Central memory CD4-positive, alpha-beta T cell (primary cell): Measurements from ENCODE around the gene SLC44A1.

Experiments
- DNase-seq: peaks from one replicate; pipeline ENCODE4 v3.0.0; 2022
- total RNA-seq, 3 experiments: gene quantifications; one replicate each; lab custom pipeline; 2026; lab: John Stamatoyannopoulos, UW

The SLC44A1 gene
- 21.0 to 53.9 (median 21.4) reads per million in 3 experiments for total RNA-seq

DNA sequence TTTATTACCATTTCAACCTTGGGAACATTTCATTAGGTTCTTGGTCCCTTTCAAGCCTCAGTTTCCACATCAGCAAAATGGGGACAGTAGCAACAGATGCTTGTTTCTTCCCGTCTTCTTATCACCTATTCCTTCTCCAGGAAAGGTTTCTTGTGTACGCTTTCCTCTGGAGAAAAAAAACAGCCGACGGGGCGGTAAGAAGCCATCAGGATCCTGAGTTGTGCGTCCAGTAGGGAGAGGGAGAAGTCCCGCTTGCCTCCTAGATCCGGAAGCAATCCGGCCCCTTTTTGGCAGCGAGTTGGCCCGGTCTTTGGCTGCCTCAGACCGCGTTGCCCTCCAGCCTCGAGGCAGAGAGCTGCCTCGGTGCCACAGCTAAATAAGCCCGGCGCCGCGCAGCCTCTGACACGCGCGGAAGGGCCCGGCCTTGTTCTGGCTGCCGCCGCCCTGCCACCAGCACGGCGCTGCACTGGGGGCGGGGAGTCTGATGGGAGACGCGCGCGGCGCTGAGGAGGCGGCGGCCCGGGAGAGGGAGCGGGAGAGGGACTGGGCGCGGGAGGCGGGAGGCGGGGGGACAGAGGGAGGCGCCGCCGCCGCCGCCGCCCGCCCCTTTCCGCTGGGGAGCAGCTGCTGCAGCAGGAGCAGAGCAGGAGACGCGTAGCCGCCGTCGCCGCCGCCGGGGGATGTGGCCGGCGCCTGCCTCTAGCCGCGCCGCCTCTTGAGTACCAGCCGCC lies at the start of gene SLC44A1:
TSS of gene SLC44A1 (plus strand) at position 649 of the 731 bp plus-strand sequence. CDS start 218 bp downstream, outside the sequence.
- peak; percentile 92 for DNase-seq

DNA sequence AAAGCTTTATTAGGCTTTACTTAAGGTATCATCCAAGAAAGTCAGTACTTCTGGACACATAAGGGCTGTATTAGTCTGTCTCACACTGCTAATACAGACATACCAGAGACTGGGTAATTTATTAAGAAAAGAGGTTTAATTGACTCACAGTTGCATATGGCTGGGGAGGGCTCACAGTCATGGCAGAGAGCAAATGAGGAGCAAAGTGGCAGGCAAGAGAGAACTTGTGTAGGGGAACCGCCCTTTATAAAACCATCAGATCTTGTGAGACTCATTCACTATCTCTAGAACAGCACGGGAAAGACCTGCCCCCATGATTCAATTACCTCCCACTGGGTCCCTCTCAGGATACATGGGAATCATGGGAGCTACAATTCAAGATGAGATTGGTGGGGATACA lies 49.2 kb upstream of the SLC44A1 start:
- DNase-seq, result no peak

DNA sequence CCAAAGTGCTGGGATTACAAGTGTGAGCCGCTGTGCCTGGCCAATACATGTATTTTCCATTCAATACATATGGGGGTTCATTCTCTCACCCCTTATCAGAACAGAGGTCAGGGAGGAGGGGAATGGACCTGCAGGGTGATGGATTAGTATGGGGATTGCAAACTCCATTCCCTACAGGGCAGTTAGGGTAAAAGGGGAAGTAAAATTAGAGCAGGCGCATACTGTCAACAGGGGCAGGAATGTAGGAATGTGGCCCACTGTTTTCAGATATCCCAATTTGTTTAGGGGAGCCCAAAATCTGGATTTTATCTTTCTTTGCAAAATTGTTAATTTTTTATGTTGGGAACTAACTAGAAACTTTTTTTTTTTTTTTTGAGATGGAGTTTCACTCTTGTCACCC lies 46.4 kb upstream of the SLC44A1 start:
- no peak for DNase-seq

DNA sequence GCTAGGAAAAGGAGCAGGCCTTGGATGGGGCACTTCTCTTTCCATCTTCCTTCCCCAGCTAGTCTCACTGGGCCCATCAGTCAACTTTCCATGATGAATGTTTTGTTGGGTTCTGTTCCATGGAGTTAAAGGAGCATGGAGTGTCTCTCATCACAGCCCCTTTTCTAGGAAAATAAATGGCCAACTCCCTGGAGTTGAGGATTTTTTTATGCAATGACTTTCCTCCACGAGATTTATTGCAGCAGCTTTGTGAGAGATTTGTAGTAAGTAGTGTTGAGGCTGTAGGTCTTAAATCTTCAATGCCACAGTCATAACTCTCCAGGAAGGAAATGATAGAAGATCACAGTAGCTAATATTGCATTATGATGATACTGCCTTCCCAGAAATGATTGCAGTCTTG lies 45.6 kb upstream of the SLC44A1 start:
- no peak for DNase-seq

DNA sequence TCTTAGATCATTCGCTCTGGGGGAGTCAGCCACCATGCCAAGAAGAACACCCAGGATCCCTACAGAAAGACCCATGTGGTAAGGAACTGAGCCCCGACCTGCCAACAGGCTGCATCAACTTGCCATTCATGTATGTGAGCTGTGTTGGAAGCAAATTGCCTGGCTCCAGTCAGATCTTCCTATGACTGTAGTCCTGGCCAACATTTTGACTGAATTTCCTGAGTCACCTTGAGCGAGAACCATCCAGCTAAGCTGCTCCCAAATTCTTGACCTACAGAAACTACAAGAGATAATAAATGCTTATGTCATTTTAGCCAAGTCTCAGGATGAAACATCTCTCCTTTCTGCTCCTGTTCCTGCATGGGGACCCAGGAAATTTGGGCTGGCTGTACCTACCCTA lies 40.0 kb upstream of the SLC44A1 start:
- DNase-seq, result no peak

DNA sequence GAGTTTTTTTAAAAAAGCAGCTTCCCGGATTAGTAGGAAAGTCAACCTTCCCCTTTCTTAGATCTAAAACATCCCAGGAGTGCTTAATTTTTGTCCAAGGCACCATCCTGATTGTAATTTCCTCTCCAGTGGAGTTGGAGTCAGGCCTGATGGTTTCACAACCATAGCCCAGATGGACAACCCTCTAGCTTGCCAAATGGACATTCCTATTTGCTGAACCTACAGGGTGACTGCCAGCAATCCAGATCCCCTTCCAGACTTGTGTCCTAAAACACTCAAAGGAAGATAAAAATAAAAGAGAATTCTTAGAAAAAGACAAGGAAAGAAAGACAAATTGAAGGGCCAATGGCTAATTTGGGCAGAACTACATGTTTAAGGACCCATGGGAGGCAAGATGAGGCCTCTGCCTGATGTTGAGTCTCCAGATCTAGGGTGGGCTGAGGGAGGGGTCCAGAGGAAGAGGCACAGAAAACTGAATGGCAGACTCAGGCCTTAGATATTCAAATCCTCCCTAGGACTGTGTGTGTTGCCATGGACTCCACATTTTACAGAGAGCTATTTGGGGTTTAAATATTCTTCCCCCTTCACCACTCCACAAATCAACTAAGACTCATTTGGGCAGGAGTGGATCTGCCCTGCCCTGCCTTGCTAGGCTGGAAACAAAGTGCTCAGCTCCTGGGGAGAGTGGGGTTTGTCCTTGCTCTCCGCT lies 38.5 kb upstream of the SLC44A1 start:
- no peak for DNase-seq

DNA sequence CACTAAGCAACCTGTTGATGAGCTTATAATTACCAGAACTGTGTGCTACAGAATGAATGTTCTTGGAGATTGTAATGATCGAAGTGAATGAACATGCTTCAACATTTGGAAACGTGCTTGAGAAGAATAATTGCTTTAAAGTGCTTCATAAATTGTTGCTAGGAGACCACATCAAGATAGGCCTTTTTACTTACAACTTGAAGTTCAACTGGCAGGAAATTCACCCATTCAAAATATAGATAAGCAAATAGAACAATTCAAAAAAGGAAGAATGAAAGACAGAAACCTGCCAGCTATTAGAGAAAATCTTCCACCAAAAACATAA lies 38.0 kb upstream of the SLC44A1 start:
- DNase-seq, result no peak

DNA sequence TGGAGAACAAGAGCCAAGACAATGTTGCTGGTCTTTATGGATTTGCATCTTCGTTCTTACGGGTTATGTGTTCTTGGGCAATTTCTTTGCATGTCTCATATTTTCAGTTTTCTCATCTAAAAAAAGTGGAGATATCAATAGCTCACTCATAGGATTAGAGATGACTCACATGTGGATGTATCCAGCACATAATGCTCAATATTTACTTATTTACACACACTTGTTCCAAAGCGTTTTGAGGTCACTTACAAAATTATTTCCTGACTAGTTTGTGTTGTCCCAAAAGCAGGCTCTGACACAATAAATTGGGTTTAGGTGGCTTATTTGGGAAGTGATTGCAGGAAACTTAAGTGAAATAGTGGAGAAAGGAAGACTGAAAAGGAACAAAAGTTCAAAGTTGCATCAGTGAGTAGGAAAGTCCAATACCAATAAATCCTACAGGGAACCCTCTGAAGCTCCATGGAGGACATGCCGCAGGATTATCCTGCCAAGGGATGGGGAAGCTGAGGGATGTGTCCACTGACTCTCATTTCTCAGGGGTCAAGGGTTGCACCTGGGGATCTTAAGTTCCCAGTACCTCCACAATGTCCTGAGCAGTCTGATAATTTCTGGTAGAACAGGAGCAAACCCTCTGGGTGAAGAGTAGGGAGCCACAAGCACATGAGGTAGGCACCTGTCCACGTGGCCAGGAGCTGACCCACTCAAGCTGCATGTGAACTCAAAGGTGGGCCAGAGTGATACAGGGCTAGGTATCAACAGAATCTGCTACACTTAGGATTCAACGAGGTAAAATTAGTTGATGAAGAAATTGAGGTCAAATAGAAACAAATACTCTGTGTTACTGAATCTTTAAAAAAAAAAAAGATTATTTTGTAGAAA lies 37.4 kb upstream of the SLC44A1 start:
- DNase-seq, result no peak

DNA sequence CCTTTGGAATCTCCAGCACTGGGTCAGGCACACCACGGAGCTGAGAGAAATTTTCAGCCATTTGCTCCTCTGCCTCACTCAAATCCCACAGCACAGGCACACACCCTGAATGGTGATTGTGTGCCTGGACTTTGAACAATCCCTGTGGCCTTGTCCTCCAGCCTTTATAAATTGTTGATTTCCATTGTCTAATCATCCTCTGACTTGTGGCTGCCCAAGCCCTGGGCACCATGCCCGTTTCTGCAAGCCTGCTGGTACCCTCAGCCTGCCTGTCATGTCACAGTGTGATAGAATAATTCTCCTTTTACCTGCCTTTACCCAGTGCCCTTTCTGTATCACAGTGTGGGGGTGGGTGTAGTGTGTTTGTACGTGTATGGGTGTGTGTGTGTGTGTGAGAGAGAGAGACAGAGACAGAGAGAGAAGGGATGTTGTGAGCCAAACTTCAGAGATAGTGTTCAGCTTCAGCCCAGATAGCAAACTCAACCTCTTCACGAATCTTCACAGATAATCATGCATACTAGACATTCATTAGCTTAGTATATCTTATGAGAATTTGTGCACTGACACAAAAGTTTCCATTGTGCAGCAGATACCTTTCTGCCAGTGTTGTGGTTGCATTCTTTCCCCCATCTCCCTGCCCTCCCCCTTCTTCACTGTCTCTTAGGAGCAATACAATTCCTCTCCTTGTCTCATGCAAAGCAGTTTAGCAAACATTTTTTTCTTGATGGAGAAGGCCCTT lies 27.8 kb upstream of the SLC44A1 start:
- no peak for DNase-seq

DNA sequence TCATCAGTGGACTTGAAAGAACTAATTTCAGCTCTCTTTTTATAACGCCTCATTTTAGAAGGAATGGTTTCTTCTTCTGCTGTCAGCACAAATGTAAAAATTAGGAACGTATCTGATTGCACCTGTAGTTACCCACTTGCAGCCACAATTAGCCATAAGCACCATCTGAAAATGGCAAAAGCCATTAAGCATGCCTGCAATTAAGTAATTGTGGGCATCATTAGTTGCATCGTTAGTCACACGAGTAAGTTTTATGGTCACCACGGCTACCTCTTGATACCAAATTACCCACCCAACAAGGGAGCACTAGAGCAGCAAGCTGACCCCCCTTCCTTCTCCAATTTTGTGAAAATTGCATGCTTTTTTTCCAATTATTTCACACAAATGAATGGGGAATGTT lies 25.8 kb upstream of the SLC44A1 start:
- no peak for DNase-seq

DNA sequence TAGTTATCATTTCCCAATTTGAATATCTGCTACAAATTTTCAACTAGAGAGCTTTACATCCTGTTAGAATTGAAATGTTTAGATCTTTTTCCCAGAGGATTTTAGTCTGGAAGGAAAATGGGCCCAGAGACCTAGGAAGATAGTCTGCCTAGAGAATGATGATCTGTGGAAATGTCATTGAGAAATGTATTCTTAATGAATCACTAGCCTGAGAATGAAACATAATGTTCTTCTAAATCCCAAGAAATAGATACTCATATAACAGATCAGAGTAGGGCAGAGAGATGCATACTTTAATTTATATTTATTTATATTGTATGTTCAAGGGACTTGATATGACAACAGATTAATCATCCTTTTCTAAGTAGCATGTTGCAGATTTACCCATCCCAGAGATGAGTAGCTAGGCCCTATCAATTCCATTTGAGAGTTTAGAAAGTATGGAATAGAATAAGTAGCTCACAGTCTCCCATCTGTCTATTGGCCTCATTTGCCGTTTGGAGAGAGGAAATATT lies 25.1 kb upstream of the SLC44A1 start:
- no peak for DNase-seq

DNA sequence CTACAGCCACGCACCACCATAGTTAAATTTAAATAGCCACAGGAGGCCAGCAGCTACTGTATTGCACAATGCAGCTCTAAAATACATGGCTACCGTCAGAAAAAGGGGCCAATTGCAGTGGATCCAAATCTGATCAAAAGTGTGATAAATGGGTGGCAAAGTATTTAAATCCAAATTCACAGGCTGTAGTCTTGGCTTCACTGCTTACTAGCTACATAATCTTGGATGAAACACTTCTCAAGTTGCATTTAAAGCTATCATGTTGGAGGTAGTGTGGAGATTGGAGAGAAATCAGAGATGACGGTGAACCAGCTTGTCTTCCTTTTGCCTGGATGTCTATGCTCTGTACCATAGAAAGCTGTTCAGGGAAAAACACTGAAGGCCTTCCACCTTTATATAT lies 24.0 kb upstream of the SLC44A1 start:
- DNase-seq, result no peak

DNA sequence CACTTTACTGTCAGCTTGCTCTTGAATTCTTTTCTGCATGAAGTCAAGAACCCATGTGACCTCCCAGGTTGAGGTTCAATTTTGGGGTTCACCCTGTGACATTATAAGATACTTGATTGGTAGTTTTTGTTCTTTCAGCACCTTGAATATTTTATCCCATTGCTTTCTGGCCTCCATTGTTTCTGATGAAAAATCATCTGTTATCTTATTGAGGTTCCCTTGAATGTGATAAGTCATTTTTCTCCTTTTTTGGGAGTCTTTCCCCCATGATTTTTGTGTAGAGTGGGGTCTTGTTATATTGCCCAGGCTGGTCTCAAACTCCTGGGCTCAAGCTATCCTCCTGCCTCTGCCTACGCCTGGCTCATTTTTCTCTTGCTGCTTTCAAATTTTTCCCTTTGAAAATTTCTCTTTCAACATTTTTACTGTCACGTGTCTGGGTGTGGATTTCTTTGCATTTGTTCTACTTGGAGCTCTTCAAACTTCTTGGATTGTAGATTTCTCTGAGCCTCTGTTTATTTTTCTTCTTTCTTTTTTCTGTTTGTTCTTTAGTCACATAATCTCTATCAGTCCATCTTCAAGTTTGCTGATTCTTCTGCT lies 20.8 kb upstream of the SLC44A1 start:
- no peak for DNase-seq

DNA sequence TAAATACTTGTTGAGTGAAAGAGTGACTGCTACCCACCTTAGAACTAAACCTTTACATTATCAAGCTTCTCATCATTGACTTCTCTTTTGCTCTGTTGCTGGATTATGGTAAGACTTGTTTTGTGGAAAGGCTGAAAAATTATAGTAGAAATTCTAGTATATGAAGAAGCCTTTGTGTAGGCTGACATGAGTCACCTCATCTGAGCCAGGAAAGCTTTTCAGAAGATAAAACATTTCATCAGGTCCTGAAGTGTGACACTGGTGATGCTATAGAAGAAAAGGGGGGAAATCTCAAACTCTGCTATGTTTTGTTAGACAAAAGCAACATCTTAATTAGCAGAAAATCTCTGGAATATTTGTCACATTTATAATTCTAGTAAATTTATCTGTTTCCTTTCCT lies 18.4 kb upstream of the SLC44A1 start:
- DNase-seq, result no peak

DNA sequence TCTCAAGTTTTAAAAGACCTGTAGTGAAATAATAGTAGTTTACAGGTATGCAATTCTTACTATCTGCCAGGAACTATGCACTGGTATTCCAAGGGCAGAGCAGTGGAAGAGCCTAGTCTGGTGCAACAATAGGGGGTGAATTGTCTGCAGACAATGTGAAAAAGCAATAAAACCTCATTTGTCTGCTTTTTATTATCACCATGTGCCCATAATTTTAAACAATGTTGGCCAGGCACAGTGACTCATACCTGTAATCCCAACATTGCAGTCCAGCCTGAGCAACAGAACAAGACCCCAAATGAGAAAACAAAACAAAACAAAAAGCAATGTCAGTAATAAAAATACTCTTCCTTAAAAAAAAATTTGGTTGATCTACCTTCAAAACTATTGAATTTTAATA lies 12.2 kb upstream of the SLC44A1 start:
- DNase-seq, result no peak

DNA sequence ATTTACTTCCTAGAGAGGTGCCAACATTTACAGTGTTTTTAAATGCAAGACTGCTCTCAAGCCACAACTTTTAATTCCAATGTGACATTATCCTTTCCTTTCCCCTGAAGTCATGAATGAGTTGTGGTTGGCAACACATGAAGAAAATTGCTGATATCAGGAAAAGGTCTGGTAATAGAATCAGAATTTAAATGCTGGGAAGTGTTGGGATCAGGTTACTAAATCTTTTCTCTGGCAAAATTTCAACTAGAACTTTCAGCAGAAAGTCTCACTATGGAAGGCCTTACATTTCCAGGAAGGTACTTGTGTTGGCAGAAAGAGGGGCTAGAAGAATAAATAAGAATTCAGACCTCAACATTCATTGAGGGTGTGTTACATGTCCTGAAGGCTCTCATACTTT lies 10.6 kb upstream of the SLC44A1 start:
- no peak for DNase-seq

DNA sequence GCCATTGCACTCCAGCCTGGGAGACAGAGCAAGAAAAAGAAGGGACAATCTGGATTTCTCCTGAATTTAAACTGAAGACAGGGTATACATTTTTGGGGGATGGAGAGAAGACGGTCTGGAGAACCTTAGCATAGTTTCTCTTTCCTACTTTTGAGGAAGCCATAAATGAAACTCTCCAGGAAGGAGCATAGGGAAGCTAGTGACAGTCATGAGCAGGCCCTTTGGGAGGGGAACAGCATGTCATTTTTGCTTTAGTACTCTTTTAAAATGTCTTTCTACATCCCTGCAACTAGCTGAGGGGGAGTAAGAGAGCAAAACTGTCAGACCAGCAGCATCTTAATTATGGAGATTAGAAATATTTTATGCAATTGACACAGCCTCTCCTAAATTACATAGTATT lies 8.2 kb upstream of the SLC44A1 start:
- no peak for DNase-seq

DNA sequence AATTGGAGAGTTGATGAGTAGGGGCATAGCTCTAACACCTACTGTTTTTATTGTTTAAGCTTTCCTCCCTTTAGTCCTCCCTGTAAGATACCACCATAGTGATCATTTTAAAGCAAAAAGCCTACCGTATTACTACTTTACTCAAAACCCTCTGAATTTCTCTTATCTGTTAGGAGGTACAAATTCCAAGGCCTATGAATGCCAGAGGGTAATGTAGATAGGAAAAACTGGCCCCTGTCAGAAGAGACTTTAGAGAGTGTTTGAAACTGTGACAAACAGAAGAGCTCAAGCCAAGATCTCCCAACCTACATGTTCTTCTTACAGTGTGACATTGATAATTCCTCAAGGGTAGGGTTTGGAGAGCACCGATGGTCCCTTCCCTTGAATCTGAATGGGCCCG lies 7.2 kb upstream of the SLC44A1 start:
- DNase-seq, result no peak

DNA sequence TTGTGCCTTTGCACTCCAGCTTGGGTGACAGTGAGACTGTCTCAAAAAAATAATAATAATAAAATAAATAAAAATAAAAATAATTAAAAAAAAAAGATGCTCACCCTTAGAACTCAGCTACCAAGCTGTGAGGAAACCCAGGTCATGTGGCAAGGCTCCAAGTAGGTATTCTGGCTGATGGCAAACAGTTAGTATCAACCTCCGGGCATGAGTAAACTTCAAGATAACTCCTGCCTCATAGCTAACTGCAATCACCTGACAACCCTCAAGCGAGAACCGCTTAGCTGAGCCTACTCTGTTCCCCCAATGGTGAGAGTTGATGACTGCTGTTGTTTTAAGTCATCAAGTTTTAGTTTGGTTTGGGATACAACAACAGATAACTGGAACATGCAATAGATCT lies 6.1 kb upstream of the SLC44A1 start:
- DNase-seq, result no peak

DNA sequence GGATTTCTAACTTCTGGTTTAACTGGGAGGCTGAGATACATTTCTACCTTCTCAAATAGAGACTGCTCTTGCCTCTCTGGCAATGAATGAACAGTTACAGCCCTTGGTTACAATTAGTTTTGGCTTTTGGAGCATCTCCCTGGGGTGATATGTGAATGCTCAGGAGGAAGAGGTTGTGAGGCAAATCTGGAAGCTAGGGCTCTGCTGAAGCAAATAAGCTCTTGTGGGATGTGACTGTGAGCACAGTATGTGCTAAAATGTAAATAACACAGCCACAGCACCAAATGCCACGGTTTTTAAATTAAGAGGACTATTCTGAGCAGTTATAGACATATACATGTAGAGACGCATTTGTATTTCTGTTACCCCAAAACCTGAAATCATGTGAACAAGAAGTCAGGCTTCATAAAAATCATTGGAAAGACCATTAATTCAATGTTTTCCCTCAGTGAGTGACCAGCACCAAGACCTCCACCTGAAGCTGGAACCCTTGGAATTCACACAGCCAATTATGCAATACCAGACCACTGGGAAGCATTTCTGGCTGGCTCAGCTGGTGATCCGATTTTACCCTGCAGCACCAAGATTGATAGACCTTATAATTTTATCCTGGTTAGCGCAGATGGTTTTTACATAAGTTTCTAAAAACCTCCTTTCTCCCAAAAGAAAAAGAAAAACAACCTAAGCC lies 3.0 kb upstream of the SLC44A1 start:
- DNase-seq, result no peak

DNA sequence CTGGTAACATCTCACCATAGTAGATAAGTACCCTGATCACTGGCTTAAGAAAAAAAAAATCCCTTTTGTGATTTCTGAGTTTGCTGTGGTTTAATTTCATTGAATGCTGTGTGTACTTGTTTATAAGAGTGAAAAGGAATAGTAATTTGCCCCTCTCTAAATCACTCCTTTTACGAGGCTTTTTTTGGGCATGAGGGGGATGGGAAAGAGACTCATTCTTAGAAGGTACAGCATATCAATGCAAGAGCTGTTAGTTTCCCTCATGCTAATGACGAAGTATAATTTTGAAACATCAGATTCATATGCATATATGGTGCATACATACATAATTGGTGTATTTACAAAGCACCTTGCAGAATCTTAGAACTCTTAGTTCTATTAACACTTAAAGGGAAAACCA lies 2.4 kb upstream of the SLC44A1 start:
- no peak for DNase-seq

DNA sequence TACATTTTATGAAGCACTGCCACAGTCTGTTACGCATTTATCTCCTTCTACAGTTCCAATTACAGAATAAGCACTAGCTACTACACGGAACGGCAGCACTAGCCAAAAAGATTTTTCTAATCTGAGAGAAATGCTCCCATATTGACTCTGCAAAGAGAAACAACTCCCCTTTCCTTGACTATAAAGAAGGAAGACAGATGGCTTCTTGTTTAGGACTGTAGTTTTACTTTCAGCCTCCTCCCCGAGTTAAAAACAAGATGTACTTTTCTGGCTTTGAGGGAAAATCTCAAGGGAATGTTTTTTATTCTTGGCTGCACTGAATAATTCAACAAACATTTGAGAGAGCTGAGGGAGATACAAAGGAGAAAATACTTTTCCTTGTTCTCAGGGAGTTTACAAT lies 1.9 kb upstream of the SLC44A1 start:
- no peak for DNase-seq
